Karpas-422 (cell line): ENCODE data around the gene PRR5L. TPM values are rescaled to one million over a fixed set of nuclear protein-coding genes. Genes with fewer than 3 reads are reported as not detected.

Source experiments
- DNase-seq: peaks from one replicate; pipeline ENCODE4 v3.0.0-alpha.2; 2015
- H2AFZ ChIP-seq: fragments of 200-600 bp; sonication (generic); 2 replicates; pipeline ENCODE4 v1.6.1; 2014; ENCODE audit warnings: antibody characterized with exemption, low read length, mixed read lengths
- H3K27ac ChIP-seq: fragments of 200-600 bp; sonication (generic); 2 replicates; pipeline ENCODE4 v1.5.1; 2014; ENCODE audit warnings: mild to moderate bottlenecking, low read length, moderate library complexity
- H3K27me3 ChIP-seq: fragments of 200-600 bp; sonication (generic); 2 replicates; pipeline ENCODE4 v1.6.1; 2014; ENCODE audit warnings: low read length, mixed read lengths
- H3K36me3 ChIP-seq: fragments of 200-600 bp; sonication (generic); 2 replicates; pipeline ENCODE4 v1.6.1; 2014; ENCODE audit warnings: low read length, mixed read lengths; ENCODE audit not compliant: insufficient read depth
- H3K4me1 ChIP-seq: fragments of 200-600 bp; sonication (generic); 2 replicates; pipeline ENCODE4 v1.6.1; 2014; ENCODE audit warnings: mild to moderate bottlenecking, low read length, mixed read lengths
- H3K4me2 ChIP-seq: fragments of 200-600 bp; sonication (generic); 2 replicates; pipeline ENCODE4 v1.6.1; 2014; ENCODE audit warnings: low read length, low read depth, mild to moderate bottlenecking; ENCODE audit not compliant: poor library complexity, severe bottlenecking
- H3K4me3 ChIP-seq: fragments of 200-600 bp; sonication (generic); 2 replicates; pipeline ENCODE4 v1.5.1; 2014; ENCODE audit warnings: mild to moderate bottlenecking, antibody characterized with exemption, low read length, mixed read lengths
- H3K79me2 ChIP-seq: fragments of 200-600 bp; sonication (generic); 2 replicates; pipeline ENCODE4 v1.6.1; 2014; ENCODE audit warnings: mild to moderate bottlenecking, low read length, mixed read lengths
- H3K9ac ChIP-seq: fragments of 200-600 bp; sonication (generic); 2 replicates; pipeline ENCODE4 v1.6.0; 2014; ENCODE audit warnings: low read length
- H3K9me2 ChIP-seq: fragments of 200-600 bp; sonication (generic), shearing (Covaris generic); replicated peaks from 2 replicates; pipeline ENCODE4 v1.6.0; 2014; ENCODE audit warnings: mild to moderate bottlenecking, low read length, moderate library complexity; ENCODE audit not compliant: insufficient read depth
- H3K9me3 ChIP-seq: fragments of 300-700, 200-600 bp; sonication (generic); 2 replicates; pipeline ENCODE4 v1.6.1; 2014; ENCODE audit warnings: low read length, mixed read lengths
- H4K20me1 ChIP-seq: fragments of 200-600 bp; sonication (generic); 2 replicates; pipeline ENCODE4 v1.6.1; 2014; ENCODE audit warnings: mild to moderate bottlenecking, antibody characterized with exemption, low read length, low read depth; ENCODE audit not compliant: insufficient read depth
- total RNA-seq: library from RNA; depleted of rRNA; stranded (reverse); fragments of >200 nt; shearing (Covaris generic); gene quantifications from 2 replicates; pipeline ENCODE4 v1.2.3, GENCODE V29; 2014; ENCODE audit warnings: low replicate concordance

Gene PRR5L
- total RNA-seq, 1 experiment from 2014 or later: not detected

- Histone ChIP-seq H3K4me3 (no peak overlapping the region), H3K4me1 (no peaks in the 10 kb centered on the region), H3K4me2 (no peak overlapping the region), H2AFZ (no peak overlapping the region), H3K9ac (no peak overlapping the region), H3K9me2 (no peaks in the 10 kb centered on the region), H3K9me3 (no peaks in the 10 kb centered on the region), H4K20me1 (no peaks in the 10 kb centered on the region), H3K36me3 (no peaks in the 10 kb centered on the region), H3K79me2 (no peaks in the 10 kb centered on the region), H3K27ac (no peak overlapping the region), H3K27me3 (no peaks in the 10 kb centered on the region)
- no peak for DNase-seq
These were observed 108.7 kb downstream of the PRR5L start for GRCh38 chr11:36404831-36405230.

GRCh38 chr11:36405585-36406367, 109.7 kb downstream of the PRR5L start:
- Histone ChIP-seq H3K9me2 (no peaks in the 10 kb centered on the region), H3K4me2 (no peak overlapping the region), H3K27me3 (no peaks in the 10 kb centered on the region), H3K27ac (no peak overlapping the region), H3K36me3 (no peaks in the 10 kb centered on the region), H3K9ac (no peak overlapping the region), H4K20me1 (no peaks in the 10 kb centered on the region), H3K4me3 (no peak overlapping the region), H3K79me2 (no peaks in the 10 kb centered on the region), H3K9me3 (no peaks in the 10 kb centered on the region), H2AFZ (no peak overlapping the region), H3K4me1 (no peaks in the 10 kb centered on the region)
- DNase-seq: no peak

GRCh38 chr11:36407356-36407755, 111.3 kb downstream of the PRR5L start:
- Histone ChIP-seq H3K9me3 (no peaks in the 10 kb centered on the region), H4K20me1 (no peaks in the 10 kb centered on the region), H2AFZ (no peak overlapping the region), H3K4me1 (no peaks in the 10 kb centered on the region), H3K36me3 (no peaks in the 10 kb centered on the region), H3K79me2 (no peaks in the 10 kb centered on the region), H3K27me3 (no peaks in the 10 kb centered on the region), H3K4me3 (no peak overlapping the region), H3K9me2 (no peaks in the 10 kb centered on the region), H3K4me2 (no peak overlapping the region), H3K27ac (no peak overlapping the region), H3K9ac (no peak overlapping the region)
- DNase-seq: no peak

- Histone ChIP-seq H2AFZ (no peak overlapping the region), H3K4me2 (no peak overlapping the region), H3K27me3 (no peaks in the 10 kb centered on the region), H4K20me1 (no peaks in the 10 kb centered on the region), H3K79me2 (no peaks in the 10 kb centered on the region), H3K4me1 (no peaks in the 10 kb centered on the region), H3K27ac (no peak overlapping the region), H3K4me3 (no peak overlapping the region), H3K9me2 (no peaks in the 10 kb centered on the region), H3K36me3 (no peaks in the 10 kb centered on the region), H3K9ac (no peak overlapping the region), H3K9me3 (no peaks in the 10 kb centered on the region)
- DNase-seq: no peak
These were observed 112.5 kb downstream of the PRR5L start for GRCh38 chr11:36408498-36409136.

GRCh38 chr11:36409152-36409816, 113.2 kb downstream of the PRR5L start:
- Histone ChIP-seq H4K20me1 (no peaks in the 10 kb centered on the region), H3K4me2 (no peak overlapping the region), H3K27me3 (no peaks in the 10 kb centered on the region), H3K36me3 (no peaks in the 10 kb centered on the region), H3K4me3 (no peak overlapping the region), H3K79me2 (no peaks in the 10 kb centered on the region), H3K9ac (no peak overlapping the region), H3K9me2 (no peaks in the 10 kb centered on the region), H3K9me3 (no peaks in the 10 kb centered on the region), H3K4me1 (no peaks in the 10 kb centered on the region), H2AFZ (no peak overlapping the region), H3K27ac (no peak overlapping the region)
- no peak for DNase-seq

GRCh38 chr11:36411202-36411640, 115.1 kb downstream of the PRR5L start:
- Histone ChIP-seq H3K4me1 (no peaks in the 10 kb centered on the region), H3K27ac (no peak overlapping the region), H3K4me2 (no peak overlapping the region), H3K27me3 (no peaks in the 10 kb centered on the region), H3K4me3 (no peak overlapping the region), H4K20me1 (no peaks in the 10 kb centered on the region), H2AFZ (no peak overlapping the region), H3K9ac (no peak overlapping the region), H3K36me3 (no peaks in the 10 kb centered on the region), H3K79me2 (no peaks in the 10 kb centered on the region), H3K9me2 (no peaks in the 10 kb centered on the region), H3K9me3 (no peaks in the 10 kb centered on the region)
- no peak for DNase-seq

- no peak overlapping the region for H3K27ac ChIP-seq
- no peaks in the 10 kb centered on the region for H3K79me2 ChIP-seq
- H3K4me1 ChIP-seq: no peaks in the 10 kb centered on the region
These were observed 116.8 kb downstream of the PRR5L start for GRCh38 chr11:36412781-36413383.

GRCh38 chr11:36417154-36417553, 121.1 kb downstream of the PRR5L start:
- H2AFZ ChIP-seq: no peak overlapping the region
- H3K4me1 ChIP-seq: no peaks in the 10 kb centered on the region
- H3K27me3 ChIP-seq: no peaks in the 10 kb centered on the region
- no peaks in the 10 kb centered on the region for H3K79me2 ChIP-seq
- no peaks in the 10 kb centered on the region for H3K9me2 ChIP-seq
- H3K36me3 ChIP-seq: no peaks in the 10 kb centered on the region
- H3K4me3 ChIP-seq: no peak overlapping the region
- no peak overlapping the region for H3K9ac ChIP-seq
- H3K4me2 ChIP-seq: no peak overlapping the region
- no peaks in the 10 kb centered on the region for H4K20me1 ChIP-seq
- no peaks in the 10 kb centered on the region for H3K9me3 ChIP-seq
- no peak for DNase-seq
- H3K27ac ChIP-seq: no peak overlapping the region

More at GRCh38 chr11:36412781-36413383, 116.8 kb downstream of the PRR5L start:
- no peaks in the 10 kb centered on the region for H3K27me3 ChIP-seq
- H2AFZ ChIP-seq: no peak overlapping the region
- no peak for DNase-seq
- no peak overlapping the region for H3K9ac ChIP-seq
- no peaks in the 10 kb centered on the region for H3K9me3 ChIP-seq
- H3K9me2 ChIP-seq: no peaks in the 10 kb centered on the region
- no peak overlapping the region for H3K4me3 ChIP-seq
- no peaks in the 10 kb centered on the region for H3K36me3 ChIP-seq
- no peaks in the 10 kb centered on the region for H4K20me1 ChIP-seq
- H3K4me2 ChIP-seq: no peak overlapping the region
